GM18520 (cell line): ENCODE measurements around the gene EXOSC10.
"Not testable (repeated sequence)": the region's sequence is repeated elsewhere in the genome, so short reads cannot be mapped to it uniquely, and the experiment has no call there.

Experiments
- ATAC-seq: cut with Tn5 transposase; IDR thresholded peaks from one replicate; pipeline ENCODE4 v1.9.1; 2021; ENCODE audit not compliant: unreplicated experiment

The EXOSC10 gene

GRCh38 chr1:11109047-11109760 lies 9.5 kb upstream of the EXOSC10 start:
- no peak for ATAC-seq

GRCh38 chr1:11107599-11107998 lies 7.9 kb upstream of the EXOSC10 start:
- ATAC-seq = no peak

- no peak for ATAC-seq
These were observed 5.9 kb upstream of the EXOSC10 start for GRCh38 chr1:11105586-11105985.

- no peak for ATAC-seq
These were observed 1.7 kb upstream of the EXOSC10 start for GRCh38 chr1:11101347-11101746.

- not testable (repeated sequence) for ATAC-seq
These were observed 1.1 kb upstream of the EXOSC10 start for GRCh38 chr1:11100806-11101205.

- no peak for ATAC-seq
These were observed 452 bp upstream of the EXOSC10 start for GRCh38 chr1:11100149-11100493.

GRCh38 chr1:11098931-11099309 lies 749 bp downstream of the EXOSC10 start:
- no peak for ATAC-seq

GRCh38 chr1:11083784-11084183 lies 15.9 kb downstream of the EXOSC10 start:
- ATAC-seq = not testable (repeated sequence)

- no peak for ATAC-seq
These were observed 18.7 kb downstream of the EXOSC10 start for GRCh38 chr1:11080931-11081330.

- no peak for ATAC-seq
These were observed 21.0 kb downstream of the EXOSC10 start for GRCh38 chr1:11078631-11079030.

- not testable (repeated sequence) for ATAC-seq
These were observed 26.3 kb downstream of the EXOSC10 start for GRCh38 chr1:11073398-11073797.

- no peak for ATAC-seq
These were observed 27.3 kb downstream of the EXOSC10 start for GRCh38 chr1:11072216-11072917.

- no peak for ATAC-seq
These were observed 28.0 kb downstream of the EXOSC10 start for GRCh38 chr1:11071463-11072215.

GRCh38 chr1:11070876-11071275 lies 28.8 kb downstream of the EXOSC10 start:
- ATAC-seq = no peak

- ATAC-seq = no peak
These were observed 30.8 kb downstream of the EXOSC10 start for GRCh38 chr1:11068600-11069473.

GRCh38 chr1:11067716-11068599 lies 31.7 kb downstream of the EXOSC10 start:
- ATAC-seq = no peak

- no peak for ATAC-seq
These were observed 33.9 kb downstream of the EXOSC10 start for GRCh38 chr1:11065796-11066195.

- no peak for ATAC-seq
These were observed 34.7 kb downstream of the EXOSC10 start for GRCh38 chr1:11064942-11065341.

- ATAC-seq = not testable (repeated sequence)
These were observed 35.6 kb downstream of the EXOSC10 start for GRCh38 chr1:11063937-11064537.

- no peak for ATAC-seq
These were observed 36.7 kb downstream of the EXOSC10 start for GRCh38 chr1:11062965-11063401.
